Trophoblast cell (in vitro differentiated cells and primary cell): ENCODE measurements around the gene RHOG.
A peak's percentile ranks its signal among the peaks of the same experiment; 100 is the strongest.

Source experiments
- DNase-seq, 2 donors: peaks; one replicate each; pipeline ENCODE4 v3.0.0-alpha.2; 2016
- H2AFZ ChIP-seq: 2 replicates; pipeline ENCODE4 v1.6.1; 2013; ENCODE audit warnings: low read length, moderate library complexity, mild to moderate bottlenecking; ENCODE audit not compliant: insufficient read depth, poor library complexity
- H2AK5ac ChIP-seq: 2 replicates; pipeline ENCODE4 v1.6.1; 2013; ENCODE audit warnings: mild to moderate bottlenecking, low read length
- H2BK120ac ChIP-seq: 2 replicates; pipeline ENCODE4 v1.6.1; 2013; ENCODE audit warnings: low read length, mild to moderate bottlenecking, moderate library complexity; ENCODE audit not compliant: insufficient read depth, poor library complexity
- H2BK12ac ChIP-seq: 2 replicates; pipeline ENCODE4 v1.6.1; 2013; ENCODE audit warnings: mild to moderate bottlenecking, low read length, moderate library complexity
- H2BK5ac ChIP-seq: 2 replicates; pipeline ENCODE4 v1.6.1; 2013; ENCODE audit warnings: low read length, low read depth, moderate library complexity, mild to moderate bottlenecking; ENCODE audit not compliant: poor library complexity
- H3K14ac ChIP-seq: 2 replicates; pipeline ENCODE4 v1.6.1; 2013; ENCODE audit warnings: mild to moderate bottlenecking, low read length
- H3K18ac ChIP-seq: 2 replicates; pipeline ENCODE4 v1.6.1; 2013; ENCODE audit warnings: mild to moderate bottlenecking, low read length
- H3K23ac ChIP-seq: 2 replicates; pipeline ENCODE4 v1.6.1; 2013; ENCODE audit warnings: low read length
- H3K27ac ChIP-seq: 2 replicates; pipeline ENCODE4 v1.5.1; 2013; ENCODE audit warnings: low read depth, mild to moderate bottlenecking, inconsistent platforms, low read length, moderate library complexity
- H3K27me3 ChIP-seq: 2 replicates; pipeline ENCODE4 v1.6.1; 2013; ENCODE audit warnings: inconsistent platforms, mild to moderate bottlenecking, low read length, moderate library complexity; ENCODE audit not compliant: insufficient read depth
- H3K36me3 ChIP-seq, 2 experiments: 1 replicate in 1 of 2; 2 replicates in 1 of 2; pipeline ENCODE4 v1.6.1; 2013; ENCODE audit warnings: low read length in 2 of 2, mild to moderate bottlenecking in 2 of 2, moderate library complexity in 1 of 2; ENCODE audit not compliant: insufficient read depth in 2 of 2, control insufficient read depth in 1 of 2
- H3K4ac ChIP-seq: 2 replicates; pipeline ENCODE4 v1.6.1; 2013; ENCODE audit warnings: low read depth, mild to moderate bottlenecking, low read length, moderate library complexity
- H3K4me1 ChIP-seq, 2 experiments: 1 replicate in 1 of 2; 2 replicates in 1 of 2; pipeline ENCODE4 v1.6.1; 2013; ENCODE audit warnings: low read length in 2 of 2, mild to moderate bottlenecking in 2 of 2, moderate library complexity in 1 of 2; ENCODE audit not compliant: insufficient read depth in 2 of 2, control insufficient read depth in 1 of 2
- H3K4me2 ChIP-seq: 2 replicates; pipeline ENCODE4 v1.6.1; 2013; ENCODE audit warnings: inconsistent platforms, mild to moderate bottlenecking, low read length, moderate library complexity
- H3K4me3 ChIP-seq: 2 replicates; pipeline ENCODE4 v1.5.1; 2013; ENCODE audit warnings: mild to moderate bottlenecking, low read depth, low read length, inconsistent platforms
- H3K79me1 ChIP-seq: one replicate; pipeline ENCODE4 v1.6.1; 2013; ENCODE audit warnings: low read length
- H3K79me2 ChIP-seq: 2 replicates; pipeline ENCODE4 v1.6.1; 2013; ENCODE audit warnings: low read length, mild to moderate bottlenecking; ENCODE audit not compliant: control insufficient read depth, insufficient read depth, poor library complexity
- H3K9ac ChIP-seq: 2 replicates; pipeline ENCODE4 v1.6.1; 2013; ENCODE audit warnings: mild to moderate bottlenecking, low read length
- H3K9me3 ChIP-seq: 2 replicates; pipeline ENCODE4 v1.6.1; 2013; ENCODE audit warnings: low read depth, mild to moderate bottlenecking, control low read depth, inconsistent platforms, low read length; ENCODE audit not compliant: insufficient read depth
- H4K12ac ChIP-seq: 2 replicates; pipeline ENCODE4 v1.6.1; 2013; ENCODE audit warnings: low read depth, mild to moderate bottlenecking, low read length, moderate library complexity
- H4K8ac ChIP-seq: 2 replicates; pipeline ENCODE4 v1.6.1; 2013; ENCODE audit warnings: low read depth, mild to moderate bottlenecking, low read length, moderate library complexity
- H4K91ac ChIP-seq: one replicate; pipeline ENCODE4 v1.6.1; 2013; ENCODE audit warnings: low read depth, mild to moderate bottlenecking, low read length, moderate library complexity
- WGBS: extraction: QIAGEN DNeasy Blood & Tissue Kit; methylation state at CpG from one replicate; pipeline ENCODE4 v1.1.7; 2013; ENCODE audit warnings: missing lambda C conversion rate; ENCODE audit not compliant: insufficient read length, insufficient coverage; ENCODE audit errors: extremely low coverage; 5-methylcytosine and 5-hydroxymethylcytosine counted together

RHOG gene

DNA sequence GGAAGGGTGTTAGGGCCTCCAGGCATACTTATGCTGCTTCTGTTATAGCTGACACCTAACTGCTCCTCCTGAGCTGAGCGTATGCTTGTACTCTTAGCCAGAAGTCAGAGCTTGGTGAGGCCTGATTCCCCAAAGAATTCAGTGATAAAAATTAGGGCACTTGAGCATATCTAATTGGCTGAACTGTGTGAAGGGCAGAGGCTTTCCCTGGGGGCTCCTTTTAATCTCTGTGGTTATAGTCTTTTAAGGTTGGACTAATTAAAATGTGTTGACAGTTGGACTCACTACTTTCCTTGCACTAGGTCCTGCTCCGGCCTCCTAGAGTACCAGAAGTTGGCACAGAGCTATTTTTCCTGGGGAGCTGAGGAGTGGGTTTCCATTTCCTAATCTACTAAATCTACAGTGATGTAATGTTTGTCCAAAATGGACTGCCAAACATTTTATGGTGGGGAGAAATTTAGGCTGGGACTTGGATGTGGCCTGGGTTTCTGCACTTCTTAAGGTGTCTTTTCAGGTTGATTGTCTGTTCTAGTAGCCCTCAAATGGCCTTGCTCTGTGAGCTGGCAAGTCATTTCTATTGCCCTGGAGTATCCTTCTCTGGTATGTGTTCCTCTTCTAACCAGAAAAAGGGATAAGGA lies 33.1 kb upstream of the RHOG start:
- Histone ChIP-seq H3K79me2 (peaks cover 2% of the 10 kb centered on the region), H3K9ac (no peak overlapping the region), H3K9me3 (no peaks in the 10 kb centered on the region), H3K36me3 (peaks cover 0 to 1% of the 10 kb centered on the region in 2 experiments), H4K91ac (no peak overlapping the region), H2BK5ac (no peak overlapping the region), H4K8ac (no peak overlapping the region), H3K14ac (no peak overlapping the region), H3K4ac (no peak overlapping the region), H3K27me3 (no peaks in the 10 kb centered on the region), H2BK120ac (no peak overlapping the region), H2BK12ac (no peak overlapping the region), H3K23ac (no peak overlapping the region), H3K4me1 (peaks cover 3 to 8% of the 10 kb centered on the region in 2 experiments), H2AFZ (no peak overlapping the region), H3K4me3 (no peak overlapping the region), H3K18ac (no peak overlapping the region), H4K12ac (no peak overlapping the region), H3K27ac (no peak overlapping the region), H3K4me2 (no peak overlapping the region), H2AK5ac (no peak overlapping the region), H3K79me1 (no peaks in the 10 kb centered on the region)
- WGBS, result no CpG with 5 or more reads among the region's 2 CpGs
- DNase-seq, result no peak

DNA sequence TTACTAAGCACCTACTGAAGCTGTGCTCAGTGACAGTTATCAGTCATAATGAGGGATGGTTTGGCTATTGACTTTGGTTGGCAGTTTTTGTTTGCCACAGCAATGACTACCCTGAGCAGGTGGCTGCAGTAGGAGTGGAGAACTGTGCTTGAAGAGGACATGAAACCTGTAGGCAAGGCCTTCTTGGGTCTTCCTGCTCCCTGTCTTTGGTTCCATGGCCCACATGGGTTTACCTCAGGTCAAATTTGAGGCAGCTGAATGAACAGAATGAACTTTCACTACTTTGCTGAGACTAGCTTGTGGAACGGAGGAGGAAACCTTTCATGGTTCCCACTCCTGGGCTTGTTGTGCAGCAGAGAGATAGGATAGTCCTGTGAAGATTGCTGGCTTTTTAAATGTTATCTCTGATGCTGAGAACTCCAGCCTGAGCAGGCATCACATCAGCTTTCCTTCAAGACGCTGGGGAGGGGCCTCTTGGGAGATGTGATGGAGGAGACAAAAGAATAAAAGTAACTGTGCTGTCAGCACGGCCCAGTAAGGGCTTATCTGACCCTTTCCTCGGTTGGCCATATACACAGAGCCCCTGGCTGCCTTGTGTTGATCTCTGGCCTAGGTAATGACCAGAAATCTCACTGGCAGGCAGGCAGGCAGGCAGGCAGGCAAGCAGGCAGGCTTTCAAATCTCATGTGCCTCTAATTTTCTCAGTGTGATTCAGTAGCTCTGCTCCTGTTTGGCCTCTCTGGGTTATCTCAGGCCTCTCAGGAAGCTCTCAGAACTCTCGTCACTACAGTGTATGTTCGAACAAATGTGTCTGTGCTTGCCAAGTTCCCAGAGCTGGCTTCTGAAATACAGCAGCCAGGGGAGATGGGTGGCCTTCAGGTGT lies 26.7 kb upstream of the RHOG start:
- no CpG with 5 or more reads among the region's 6 CpGs for WGBS
- Histone ChIP-seq H3K18ac (no peak overlapping the region), H3K4me2 (no peak overlapping the region), H3K4me3 (no peak overlapping the region), H3K9me3 (peaks cover 2% of the 10 kb centered on the region), H2BK12ac (no peak overlapping the region), H3K27me3 (no peaks in the 10 kb centered on the region), H2AK5ac (no peak overlapping the region), H2BK5ac (no peak overlapping the region), H3K79me1 (no peaks in the 10 kb centered on the region), H4K8ac (no peak overlapping the region), H4K91ac (no peak overlapping the region), H3K36me3 (no peaks in the 10 kb centered on the region), H3K27ac (no peak overlapping the region), H3K79me2 (no peaks in the 10 kb centered on the region), H3K23ac (no peak overlapping the region), H3K4ac (no peak overlapping the region), H3K4me1 (peaks cover 13 to 14% of the 10 kb centered on the region in 2 experiments), H3K9ac (no peak overlapping the region), H2AFZ (no peak overlapping the region), H2BK120ac (no peak overlapping the region), H3K14ac (no peak overlapping the region), H4K12ac (no peak overlapping the region)
- DNase-seq, result no peak

DNA sequence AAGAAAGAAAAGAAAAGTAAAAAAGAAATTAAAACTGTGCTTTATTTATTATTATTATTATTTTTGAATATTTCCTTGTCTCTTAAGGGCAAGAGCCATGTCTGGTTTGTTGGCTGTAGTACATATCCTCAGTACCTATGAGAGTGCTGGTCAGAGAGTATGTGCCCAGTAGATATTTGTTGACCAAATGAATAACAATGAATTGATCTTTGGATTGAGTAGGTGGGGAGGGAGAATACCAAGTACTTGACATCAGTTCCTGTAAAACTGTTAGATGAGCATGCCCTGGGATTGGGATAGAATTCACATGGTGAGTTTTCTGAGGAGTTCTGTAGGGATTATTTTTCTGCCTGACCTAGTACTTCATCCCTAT lies 26.1 kb upstream of the RHOG start:
- H2BK120ac ChIP-seq, result no peak overlapping the region
- no peak overlapping the region for H4K8ac ChIP-seq
- H3K4me2 ChIP-seq, result no peak overlapping the region
- no peak for DNase-seq
- H4K91ac ChIP-seq, result no peak overlapping the region
- no peak overlapping the region for H3K4ac ChIP-seq
- H4K12ac ChIP-seq, result no peak overlapping the region
- no peaks in the 10 kb centered on the region for H3K27me3 ChIP-seq
- no peaks in the 10 kb centered on the region for H3K79me2 ChIP-seq
- H3K18ac ChIP-seq, result no peak overlapping the region
- H2BK5ac ChIP-seq, result no peak overlapping the region
- peaks cover 2% of the 10 kb centered on the region for H3K9me3 ChIP-seq
- H2BK12ac ChIP-seq, result no peak overlapping the region
- H3K23ac ChIP-seq, result no peak overlapping the region
- H3K36me3 ChIP-seq, result no peaks in the 10 kb centered on the region
- H3K9ac ChIP-seq, result no peak overlapping the region
- H3K27ac ChIP-seq, result no peak overlapping the region
- no peaks in the 10 kb centered on the region for H3K79me1 ChIP-seq
- peaks cover 13 to 14% of the 10 kb centered on the region in 2 experiments for H3K4me1 ChIP-seq
- H2AFZ ChIP-seq, result no peak overlapping the region
- H2AK5ac ChIP-seq, result no peak overlapping the region
- no peak overlapping the region for H3K14ac ChIP-seq
- H3K4me3 ChIP-seq, result no peak overlapping the region

DNA sequence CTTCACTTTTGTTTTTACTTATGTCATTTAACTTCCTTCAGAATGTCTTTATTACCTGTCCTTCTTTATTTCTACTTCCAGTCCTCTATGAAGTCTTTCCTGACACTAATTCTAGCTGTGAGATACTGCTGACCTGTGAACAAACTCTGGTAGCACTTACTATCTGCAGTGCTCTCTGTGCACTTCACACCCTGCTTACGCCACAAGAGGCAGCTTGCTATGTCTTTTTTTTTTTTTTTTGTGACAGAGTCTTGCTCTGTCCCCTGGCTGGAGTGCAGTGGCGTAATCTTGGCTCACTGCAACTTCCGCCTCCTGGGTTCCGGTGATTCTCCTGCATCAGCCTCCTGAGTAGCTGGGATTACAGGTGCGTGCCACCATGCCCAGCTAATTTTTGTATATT lies 25.4 kb upstream of the RHOG start:
- no peak overlapping the region for H3K9ac ChIP-seq
- no peak overlapping the region for H4K8ac ChIP-seq
- H2AK5ac ChIP-seq, result no peak overlapping the region
- no peak overlapping the region for H2BK5ac ChIP-seq
- DNase-seq, result peak; percentile 26 to 69
- H2BK120ac ChIP-seq, result no peak overlapping the region
- peak overlapping the region; percentile 1 for H3K27ac ChIP-seq
- H3K36me3 ChIP-seq, result no peaks in the 10 kb centered on the region
- H2AFZ ChIP-seq, result no peak overlapping the region
- no peak overlapping the region for H3K14ac ChIP-seq
- H3K23ac ChIP-seq, result no peak overlapping the region
- no peaks in the 10 kb centered on the region for H3K27me3 ChIP-seq
- no peak overlapping the region for H3K4me3 ChIP-seq
- H3K4me1 ChIP-seq, result peaks cover 14 to 15% of the 10 kb centered on the region in 2 experiments
- peaks cover 2% of the 10 kb centered on the region for H3K9me3 ChIP-seq
- H3K4me2 ChIP-seq, result no peak overlapping the region
- H4K91ac ChIP-seq, result no peak overlapping the region
- H3K79me2 ChIP-seq, result no peaks in the 10 kb centered on the region
- WGBS, result no CpG with 5 or more reads among the region's 5 CpGs
- H4K12ac ChIP-seq, result no peak overlapping the region
- H3K4ac ChIP-seq, result no peak overlapping the region
- no peak overlapping the region for H3K18ac ChIP-seq
- H3K79me1 ChIP-seq, result no peaks in the 10 kb centered on the region
- H2BK12ac ChIP-seq, result no peak overlapping the region
